Measurements from ENCODE around the gene PHF23.

PHF23 gene

DNA sequence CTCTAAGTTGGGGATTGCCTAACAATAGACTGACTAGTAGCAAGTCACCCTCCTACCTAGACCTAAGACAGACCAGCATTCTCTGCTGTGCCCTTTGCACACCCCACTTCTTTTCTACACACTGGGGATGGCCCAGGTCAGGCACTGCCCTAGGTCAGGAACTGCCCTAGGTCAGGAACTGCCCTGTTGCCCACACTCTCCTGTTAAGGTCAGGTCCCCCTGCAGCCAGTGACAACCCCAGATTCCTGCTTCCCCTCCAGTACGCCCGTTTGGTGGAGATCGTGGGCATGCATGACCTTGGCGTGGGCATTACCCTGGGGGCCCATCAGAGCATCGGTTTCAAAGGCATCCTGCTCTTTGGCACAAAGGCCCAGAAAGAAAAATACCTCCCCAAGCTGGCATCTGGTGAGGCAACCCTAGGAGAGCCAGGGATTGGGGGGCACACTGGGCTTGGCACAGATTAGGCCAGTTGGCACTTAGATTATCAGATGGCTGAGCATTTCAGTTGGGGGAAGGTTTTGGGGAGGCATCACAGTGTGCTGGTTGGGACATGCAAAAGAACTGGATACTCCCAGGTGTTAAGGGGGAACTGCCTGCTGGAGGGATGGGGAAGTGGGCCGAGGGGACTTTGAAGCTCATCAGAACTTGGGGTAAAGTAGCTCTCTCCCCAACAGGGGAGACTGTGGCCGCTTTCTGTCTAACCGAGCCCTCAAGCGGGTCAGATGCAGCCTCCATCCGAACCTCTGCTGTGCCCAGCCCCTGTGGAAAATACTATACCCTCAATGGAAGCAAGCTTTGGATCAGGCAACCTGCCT is 17.8 kb downstream of the PHF23 start:
- Histone ChIP-seq H3K27me3 (peaks cover 6% of the 10 kb centered on the region), H3K4me3 (ENCODE audit: low read depth in 1 of 2, low read length in 1 of 2) (no peak overlapping the region), H3K4me1 (ENCODE audit: control insufficient read depth in 1 of 2, insufficient read depth in 1 of 2, low read depth in 1 of 2, low read length in 1 of 2) (peaks cover 30 to 38% of the 10 kb centered on the region in 2 experiments), H3K27ac (peak overlapping the region; percentile 75), H3K36me3 (peaks cover 45% of the 10 kb centered on the region), H3K9me3 (no peaks in the 10 kb centered on the region)
- TF ChIP-seq, protein P1, sequence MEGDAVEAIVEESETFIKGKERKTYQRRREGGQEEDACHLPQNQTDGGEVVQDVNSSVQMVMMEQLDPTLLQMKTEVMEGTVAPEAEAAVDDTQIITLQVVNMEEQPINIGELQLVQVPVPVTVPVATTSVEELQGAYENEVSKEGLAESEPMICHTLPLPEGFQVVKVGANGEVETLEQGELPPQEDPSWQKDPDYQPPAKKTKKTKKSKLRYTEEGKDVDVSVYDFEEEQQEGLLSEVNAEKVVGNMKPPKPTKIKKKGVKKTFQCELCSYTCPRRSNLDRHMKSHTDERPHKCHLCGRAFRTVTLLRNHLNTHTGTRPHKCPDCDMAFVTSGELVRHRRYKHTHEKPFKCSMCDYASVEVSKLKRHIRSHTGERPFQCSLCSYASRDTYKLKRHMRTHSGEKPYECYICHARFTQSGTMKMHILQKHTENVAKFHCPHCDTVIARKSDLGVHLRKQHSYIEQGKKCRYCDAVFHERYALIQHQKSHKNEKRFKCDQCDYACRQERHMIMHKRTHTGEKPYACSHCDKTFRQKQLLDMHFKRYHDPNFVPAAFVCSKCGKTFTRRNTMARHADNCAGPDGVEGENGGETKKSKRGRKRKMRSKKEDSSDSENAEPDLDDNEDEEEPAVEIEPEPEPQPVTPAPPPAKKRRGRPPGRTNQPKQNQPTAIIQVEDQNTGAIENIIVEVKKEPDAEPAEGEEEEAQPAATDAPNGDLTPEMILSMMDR (IDR thresholded peaks at IDR 0.05): no peak

DNA sequence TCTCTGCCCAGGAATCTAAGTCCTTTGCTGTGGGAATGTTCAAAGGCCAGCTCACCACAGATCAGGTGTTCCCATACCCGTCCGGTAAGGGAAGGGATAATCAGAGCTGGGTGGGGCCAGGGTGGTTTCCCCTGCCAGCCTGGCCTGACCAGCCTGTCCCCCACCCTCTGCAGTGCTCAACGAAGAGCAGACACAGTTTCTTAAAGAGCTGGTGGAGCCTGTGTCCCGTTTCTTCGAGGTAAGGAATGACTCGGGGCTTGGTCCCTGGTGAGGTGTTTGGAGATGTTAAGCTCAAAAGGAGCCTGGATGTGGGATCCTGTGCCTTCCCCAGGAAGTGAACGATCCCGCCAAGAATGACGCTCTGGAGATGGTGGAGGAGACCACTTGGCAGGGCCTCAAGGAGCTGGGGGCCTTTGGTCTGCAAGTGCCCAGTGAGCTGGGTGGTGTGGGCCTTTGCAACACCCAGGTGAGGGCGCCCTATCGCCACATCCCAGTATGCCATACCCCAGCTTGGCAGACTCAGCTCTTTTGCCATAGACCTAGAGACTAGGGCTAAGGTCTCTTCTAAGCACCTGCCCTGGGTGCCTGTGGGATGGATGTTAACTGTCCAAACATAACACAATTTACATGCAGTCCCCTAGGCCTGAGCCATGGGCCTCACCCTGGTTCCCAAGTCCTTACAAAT is 18.5 kb downstream of the PHF23 start:
- H3K4me1 ChIP-seq (ENCODE audit: control insufficient read depth in 1 of 2, insufficient read depth in 1 of 2, low read depth in 1 of 2, low read length in 1 of 2): peaks cover 30 to 38% of the 10 kb centered on the region in 2 experiments
- peak overlapping the region; percentile 89 to 90 for H3K4me3 ChIP-seq (ENCODE audit: low read depth in 1 of 2, low read length in 1 of 2)
- peak overlapping the region; percentile 75 for H3K27ac ChIP-seq
- peaks cover 12% of the 10 kb centered on the region for H3K27me3 ChIP-seq
- no peaks in the 10 kb centered on the region for H3K9me3 ChIP-seq
- TF ChIP-seq, protein P1 (IDR thresholded peaks at IDR 0.05): peak; percentile 55
- H3K36me3 ChIP-seq: peaks cover 38% of the 10 kb centered on the region

DNA sequence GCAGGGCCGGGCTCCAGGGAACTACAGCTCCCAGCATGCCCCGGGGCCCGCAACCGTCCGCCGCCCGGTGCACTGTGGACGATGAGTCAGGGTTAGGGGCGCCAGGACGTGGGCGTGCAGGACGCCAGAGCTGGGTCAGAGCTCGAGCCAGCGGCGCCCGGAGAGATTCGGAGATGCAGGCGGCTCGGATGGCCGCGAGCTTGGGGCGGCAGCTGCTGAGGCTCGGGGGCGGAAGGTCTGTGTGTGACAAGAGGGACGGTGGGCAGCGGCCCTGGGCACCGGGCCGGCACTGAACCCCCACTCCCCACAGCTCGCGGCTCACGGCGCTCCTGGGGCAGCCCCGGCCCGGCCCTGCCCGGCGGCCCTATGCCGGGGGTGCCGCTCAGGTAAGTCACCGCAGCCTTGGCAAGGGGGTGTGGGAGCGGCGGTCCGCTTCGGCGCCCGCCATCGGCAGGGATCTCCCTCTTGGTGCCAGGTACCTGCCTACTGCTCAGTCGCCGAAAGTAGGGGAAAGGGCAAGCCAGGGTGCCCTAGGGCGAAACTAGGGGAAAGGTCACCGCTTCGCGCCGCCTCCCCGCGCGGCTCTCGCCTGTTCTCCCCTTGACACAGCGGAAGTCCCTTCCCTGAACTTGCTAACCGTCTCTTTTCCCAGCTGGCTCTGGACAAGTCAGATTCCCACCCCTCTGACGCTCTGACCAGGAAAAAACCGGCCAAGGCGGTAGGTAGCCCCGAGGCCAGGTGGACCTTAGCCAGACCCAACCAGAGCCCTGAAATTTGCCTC is 19.3 kb downstream of the PHF23 start, which contains the start of the genes ACADVL and DLG4:
TSS of gene ACADVL (plus strand) at position 127 of the 781 bp plus-strand sequence. CDS start at position 174, 47 bp downstream.
TSS of gene DLG4 (minus strand) at position 25 of the 781 bp plus-strand sequence.
- Histone ChIP-seq H3K4me1 (ENCODE audit: control insufficient read depth in 1 of 2, insufficient read depth in 1 of 2, low read depth in 1 of 2, low read length in 1 of 2) (peaks cover 33 to 43% of the 10 kb centered on the region in 2 experiments), H3K4me3 (ENCODE audit: low read depth in 1 of 2, low read length in 1 of 2) (peak within 1 kb of the TSS; percentile 89 to 90), H3K9me3 (no peaks in the 10 kb centered on the region), H3K27ac (peak within 1 kb of the TSS; percentile 75), H3K27me3 (peaks cover 12% of the 10 kb centered on the region), H3K36me3 (peaks cover 33% of the 10 kb centered on the region)
- TF ChIP-seq, protein P1 (IDR thresholded peaks at IDR 0.05): no peak

DNA sequence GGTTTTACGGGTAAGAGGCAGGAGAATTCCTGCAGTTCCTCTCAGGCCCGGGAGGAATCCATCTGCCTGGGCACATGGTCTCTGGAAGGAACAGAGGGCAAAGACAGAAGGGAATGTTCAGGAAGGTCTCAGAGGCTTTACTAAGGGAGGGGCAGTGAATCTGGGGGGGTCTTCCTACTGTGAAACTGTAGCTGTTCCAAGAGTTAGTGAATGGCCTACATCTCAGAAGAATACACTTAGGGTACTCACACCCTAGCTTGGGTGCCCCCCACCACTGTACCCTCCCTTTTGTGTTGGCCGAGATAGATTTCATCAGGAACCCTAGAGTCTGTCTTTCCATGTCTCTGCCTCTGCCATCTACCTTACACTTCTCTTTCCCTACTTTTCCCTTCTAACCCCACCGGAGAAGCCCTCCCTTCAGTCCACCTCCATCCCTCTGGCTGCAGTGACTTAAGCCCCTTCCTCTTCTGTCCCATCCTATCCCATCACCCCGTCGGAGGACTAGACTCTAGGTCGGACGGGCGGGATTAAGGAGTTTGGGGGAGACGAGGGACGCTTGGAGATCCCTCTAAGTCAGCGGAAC is 19.9 kb downstream of the PHF23 start:
- Histone ChIP-seq H3K27ac (peak overlapping the region; percentile 75), H3K4me3 (ENCODE audit: low read depth in 1 of 2, low read length in 1 of 2) (peak overlapping the region; percentile 89 to 90), H3K9me3 (no peaks in the 10 kb centered on the region), H3K36me3 (peaks cover 26% of the 10 kb centered on the region), H3K4me1 (ENCODE audit: control insufficient read depth in 1 of 2, insufficient read depth in 1 of 2, low read depth in 1 of 2, low read length in 1 of 2) (peaks cover 40 to 50% of the 10 kb centered on the region in 2 experiments), H3K27me3 (peaks cover 12% of the 10 kb centered on the region)
- TF ChIP-seq, protein P1 (IDR thresholded peaks at IDR 0.05): no peak

DNA sequence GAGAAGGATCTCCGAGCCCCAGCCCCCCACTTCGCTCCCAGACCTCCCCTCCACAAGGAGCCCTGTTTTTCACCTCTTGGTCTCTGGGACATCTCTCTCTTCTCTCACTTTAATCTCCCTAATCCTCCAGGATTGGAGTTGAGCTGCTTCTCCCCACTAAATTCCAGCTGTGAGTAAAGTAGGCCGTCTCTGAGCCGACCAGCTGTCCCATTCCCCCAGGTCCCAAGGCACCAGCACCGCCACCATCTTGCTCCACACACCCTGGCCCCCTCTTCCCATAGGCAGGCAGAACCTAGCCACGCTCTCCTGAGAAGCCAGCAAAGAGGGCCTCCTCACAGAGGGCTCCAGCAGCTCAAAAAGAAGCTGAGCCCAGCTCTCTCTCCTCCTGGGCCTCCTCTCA is 20.5 kb downstream of the PHF23 start:
- Histone ChIP-seq H3K27me3 (peaks cover 12% of the 10 kb centered on the region), H3K4me3 (ENCODE audit: low read depth in 1 of 2, low read length in 1 of 2) (no peak overlapping the region), H3K36me3 (peaks cover 20% of the 10 kb centered on the region), H3K4me1 (ENCODE audit: control insufficient read depth in 1 of 2, insufficient read depth in 1 of 2, low read depth in 1 of 2, low read length in 1 of 2) (peaks cover 45 to 55% of the 10 kb centered on the region in 2 experiments), H3K27ac (no peak overlapping the region), H3K9me3 (no peaks in the 10 kb centered on the region)
- TF ChIP-seq, protein P1 (IDR thresholded peaks at IDR 0.05): no peak
